Peyer's patch (tissue), 4 donors: ENCODE measurements around the gene SCAF4. TPM values are rescaled to one million over a fixed set of nuclear protein-coding genes. Genes with fewer than 3 reads are reported as not detected.

ENCODE experiments used
- DNase-seq, 3 donors: peaks; one replicate each; pipeline ENCODE4 v3.0.0-alpha.2; 2017 to 2019
- H3K27ac ChIP-seq, 4 donors: fragments of 200-600 bp; sonication (generic); one replicate each; pipeline ENCODE4 v1.5.1; 2016 to 2019
- H3K27me3 ChIP-seq, 2 donors: fragments of 200-600 bp; sonication (generic); one replicate each; pipeline ENCODE4 v1.5.1; 2019
- H3K36me3 ChIP-seq, 3 donors: fragments of 200-600 bp; sonication (generic); one replicate each; pipeline ENCODE4 v1.5.1; 2016 to 2019
- H3K4me1 ChIP-seq, 4 donors: fragments of 200-600 bp; sonication (generic); one replicate each; pipeline ENCODE4 v1.5.1; 2016 to 2019
- H3K4me3 ChIP-seq, 4 donors: fragments of 200-600 bp; sonication (generic); 1 replicate in 3 of 4; 2 replicates in 1 of 4; pipeline ENCODE4 v1.5.1; 2016 to 2019; ENCODE audit warnings: mild to moderate bottlenecking in 1 of 4
- H3K9me3 ChIP-seq, 4 donors: fragments of 200-600 bp; sonication (generic); one replicate each; pipeline ENCODE4 v1.5.1; 2016 to 2019; ENCODE audit warnings: mild to moderate bottlenecking in 1 of 4
- CTCF ChIP-seq, 6 experiments: fragments of 450-650 bp in 4 of 6; fragments of 200-600 bp in 2 of 6; sonication (generic) in 1 of 6; IDR thresholded peaks; one replicate each; pipeline ENCODE4 v1.5.1; 2017 to 2019; ENCODE audit warnings: antibody characterized with exemption in 6 of 6, mild to moderate bottlenecking in 3 of 6, moderate library complexity in 1 of 6
- POLR2A ChIP-seq, 2 donors: fragments of 450-650 bp; IDR thresholded peaks; one replicate each; pipeline ENCODE4 v1.5.1; 2017; ENCODE audit warnings: antibody characterized with exemption in 2 of 2, mild to moderate bottlenecking in 2 of 2, moderate library complexity in 2 of 2
- total RNA-seq, 4 donors: library from RNA; depleted of rRNA; stranded (reverse); fragments of >200 nt; gene quantifications; one replicate each; pipeline ENCODE4 v1.1.0, GENCODE V29; 2016

SCAF4 gene
- total RNA-seq, 4 donors from 2014 or later: 26.4 to 33.1 (median 30.2) TPM

- peaks cover 0 to 81% (median 0%) of the 10 kb centered on the region in 3 donors for H3K36me3 ChIP-seq
- no peaks in the 10 kb centered on the region for H3K9me3 ChIP-seq
These were observed 47.0 kb downstream of the SCAF4 start for GRCh38 chr21:31684918-31685317.

GRCh38 chr21:31683029-31683428 lies 48.9 kb downstream of the SCAF4 start:
- Histone ChIP-seq H3K4me3 (no peak overlapping the region), H3K36me3 (peaks cover 0 to 74% (median 0%) of the 10 kb centered on the region in 3 donors), H3K4me1 (no peaks in the 10 kb centered on the region), H3K27ac (no peak overlapping the region), H3K9me3 (no peaks in the 10 kb centered on the region), H3K27me3 (no peaks in the 10 kb centered on the region)
- no peak for TF ChIP-seq POLR2A (IDR thresholded peaks at IDR 0.05)
- peak in 1 of 6 experiments; percentile 8 for TF ChIP-seq CTCF (IDR thresholded peaks at IDR 0.05)
- DNase-seq: no peak

More at GRCh38 chr21:31684918-31685317, 47.0 kb downstream of the SCAF4 start:
- H3K4me3 ChIP-seq: no peak overlapping the region
- no peak for DNase-seq
- H3K27ac ChIP-seq: no peak overlapping the region
- H3K4me1 ChIP-seq: no peaks in the 10 kb centered on the region
- H3K27me3 ChIP-seq: no peaks in the 10 kb centered on the region
- no peak for TF ChIP-seq CTCF (IDR thresholded peaks at IDR 0.05)
- no peak for TF ChIP-seq POLR2A (IDR thresholded peaks at IDR 0.05)

- no peak overlapping the region for H3K27ac ChIP-seq
- peaks cover 0 to 70% (median 0%) of the 10 kb centered on the region in 3 donors for H3K36me3 ChIP-seq
- H3K27me3 ChIP-seq: no peaks in the 10 kb centered on the region
- no peak overlapping the region for H3K4me3 ChIP-seq
- TF ChIP-seq CTCF (IDR thresholded peaks at IDR 0.05): no peak
- TF ChIP-seq POLR2A (IDR thresholded peaks at IDR 0.05): no peak
- no peak for DNase-seq
- H3K9me3 ChIP-seq: no peaks in the 10 kb centered on the region
- H3K4me1 ChIP-seq: no peaks in the 10 kb centered on the region
These were observed 49.3 kb downstream of the SCAF4 start for GRCh38 chr21:31682620-31683019.

- H3K27ac ChIP-seq: no peak overlapping the region
- H3K36me3 ChIP-seq: peaks cover 0 to 29% (median 0%) of the 10 kb centered on the region in 3 donors
- no peaks in the 10 kb centered on the region for H3K4me1 ChIP-seq
- H3K9me3 ChIP-seq: no peaks in the 10 kb centered on the region
- TF ChIP-seq CTCF (IDR thresholded peaks at IDR 0.05) (no peak), POLR2A (IDR thresholded peaks at IDR 0.05) (no peak)
- no peak for DNase-seq
- H3K4me3 ChIP-seq: no peak overlapping the region
- no peaks in the 10 kb centered on the region for H3K27me3 ChIP-seq
These were observed 53.4 kb downstream of the SCAF4 start for GRCh38 chr21:31678478-31678877.

- no peak for TF ChIP-seq POLR2A (IDR thresholded peaks at IDR 0.05)
- TF ChIP-seq CTCF (IDR thresholded peaks at IDR 0.05): no peak
- Histone ChIP-seq H3K4me3 (no peak overlapping the region), H3K27ac (no peak overlapping the region), H3K4me1 (no peaks in the 10 kb centered on the region), H3K9me3 (no peaks in the 10 kb centered on the region), H3K36me3 (peaks cover 0 to 15% (median 0%) of the 10 kb centered on the region in 3 donors), H3K27me3 (no peaks in the 10 kb centered on the region)
- no peak for DNase-seq
These were observed 54.9 kb downstream of the SCAF4 start for GRCh38 chr21:31677047-31677446.

- no peaks in the 10 kb centered on the region for H3K27me3 ChIP-seq
- TF ChIP-seq POLR2A (IDR thresholded peaks at IDR 0.05) (no peak), CTCF (IDR thresholded peaks at IDR 0.05) (no peak)
- DNase-seq: no peak
- H3K9me3 ChIP-seq: no peaks in the 10 kb centered on the region
- peaks cover 0 to 23% (median 0%) of the 10 kb centered on the region in 3 donors for H3K36me3 ChIP-seq
- no peaks in the 10 kb centered on the region for H3K4me1 ChIP-seq
- H3K4me3 ChIP-seq: no peak overlapping the region
- no peak overlapping the region for H3K27ac ChIP-seq
These were observed 56.0 kb downstream of the SCAF4 start for GRCh38 chr21:31675960-31676359.
